HepG2 (cell line): Measurements from ENCODE around the gene CARMIL1. TPM values are rescaled to one million over a fixed set of nuclear protein-coding genes. Genes with fewer than 3 reads are reported as not detected.

Experiments
- AGO2 ChIP-seq: fragments of 200-400 bp; formaldehyde crosslinking; optimal IDR thresholded peaks from 2 replicates; pipeline ENCODE3; 2017; ENCODE audit warnings: mild to moderate bottlenecking, low read depth, low read length, moderate library complexity
- ARID4A ChIP-seq: sonication (generic); formaldehyde crosslinking; IDR thresholded peaks from 2 replicates; pipeline ENCODE4 v1.5.0; 2020; ENCODE audit warnings: mild to moderate bottlenecking, missing genetic modification reagents, borderline replicate concordance
- CBX1 ChIP-seq: IDR thresholded peaks from one replicate; pipeline ENCODE4 v1.6.1; 2016; ENCODE audit warnings: antibody characterized with exemption, low read depth
- CENPBD1 ChIP-seq: sonication (generic); formaldehyde crosslinking; IDR thresholded peaks from 2 replicates; pipeline ENCODE4 v1.8.0; 2022; ENCODE audit warnings: missing genetic modification reagents, low read depth, mild to moderate bottlenecking, borderline replicate concordance
- ETV5 ChIP-seq: IDR thresholded peaks from 2 replicates; pipeline ENCODE4 v1.6.1; 2018; ENCODE audit warnings: missing biosample characterization, missing genetic modification reagents, inconsistent platforms, borderline replicate concordance
- FOXC1 ChIP-seq: sonication (generic); formaldehyde crosslinking; IDR thresholded peaks from 2 replicates; pipeline ENCODE4 v1.8.0; 2022; ENCODE audit warnings: mild to moderate bottlenecking, missing genetic modification reagents, borderline replicate concordance
- GLI4 ChIP-seq: sonication (generic); formaldehyde crosslinking; IDR thresholded peaks from 2 replicates; pipeline ENCODE4 v1.5.1; 2020; ENCODE audit warnings: missing genetic modification reagents, mild to moderate bottlenecking, moderate library complexity, borderline replicate concordance
- HMG20B ChIP-seq: conservative IDR thresholded peaks from 2 replicates; pipeline ENCODE4 v1.6.1; 2016; ENCODE audit warnings: missing genetic modification reagents, missing compliant biosample characterization
- KLF12 ChIP-seq: sonication (generic); formaldehyde crosslinking; IDR thresholded peaks from 2 replicates; pipeline ENCODE4 v1.4.0; 2020; ENCODE audit warnings: missing genetic modification reagents, borderline replicate concordance
- MED13 ChIP-seq: sonication (generic); formaldehyde crosslinking; IDR thresholded peaks from 2 replicates; pipeline ENCODE4 v1.5.0; 2020; ENCODE audit warnings: missing genetic modification reagents
- NKX3-1 ChIP-seq: sonication (generic); formaldehyde crosslinking; IDR thresholded peaks from 2 replicates; pipeline ENCODE4 v1.5.0; 2020; ENCODE audit warnings: missing genetic modification reagents
- RFX1 ChIP-seq: fragments of 450-650 bp; IDR thresholded peaks from 2 replicates; pipeline ENCODE4 v1.6.1; 2017
- SMAD9 ChIP-seq: sonication (generic); formaldehyde crosslinking; IDR thresholded peaks from 2 replicates; pipeline ENCODE4 v1.5.1; 2020; ENCODE audit warnings: mild to moderate bottlenecking, missing genetic modification reagents
- TMF1 ChIP-seq: sonication (generic); formaldehyde crosslinking; IDR thresholded peaks from 2 replicates; pipeline ENCODE4 v1.8.1; 2022; ENCODE audit warnings: low read depth, missing genetic modification reagents
- YEATS2 ChIP-seq: sonication (generic); formaldehyde crosslinking; IDR thresholded peaks from 2 replicates; pipeline ENCODE4 v1.4.0; 2020; ENCODE audit warnings: missing genetic modification reagents, borderline replicate concordance
- ZBTB7A ChIP-seq: sonication (generic); formaldehyde crosslinking; IDR thresholded peaks from 2 replicates; pipeline ENCODE4 v1.8.0; 2022; ENCODE audit warnings: mild to moderate bottlenecking, missing genetic modification reagents
- ZMAT5 ChIP-seq: sonication (generic); formaldehyde crosslinking; IDR thresholded peaks from 2 replicates; pipeline ENCODE4 v1.5.0; 2020; ENCODE audit warnings: mild to moderate bottlenecking, low read depth, missing genetic modification reagents, borderline replicate concordance
- ZNF33A ChIP-seq: sonication (generic); formaldehyde crosslinking; IDR thresholded peaks from 2 replicates; pipeline ENCODE4 v1.5.1; 2020; ENCODE audit warnings: missing genetic modification reagents, mild to moderate bottlenecking, moderate library complexity, borderline replicate concordance
- ZNF431 ChIP-seq: sonication (generic); formaldehyde crosslinking; IDR thresholded peaks from 2 replicates; pipeline ENCODE4 v1.9.0; 2022; ENCODE audit warnings: missing genetic modification reagents, low read depth, mild to moderate bottlenecking, borderline replicate concordance
- ZNF530 ChIP-seq: sonication (generic); formaldehyde crosslinking; IDR thresholded peaks from 2 replicates; pipeline ENCODE4 v1.5.0; 2020; ENCODE audit warnings: low read depth, mild to moderate bottlenecking, missing genetic modification reagents
- ZNF576 ChIP-seq: sonication (generic); formaldehyde crosslinking; IDR thresholded peaks from 2 replicates; pipeline ENCODE4 v1.4.0; 2020; ENCODE audit warnings: mild to moderate bottlenecking, missing genetic modification reagents
- ZNF577 ChIP-seq: sonication (generic); formaldehyde crosslinking; IDR thresholded peaks from 2 replicates; pipeline ENCODE4 v1.4.0; 2020; ENCODE audit warnings: mild to moderate bottlenecking, low read depth, missing genetic modification reagents, borderline replicate concordance
- ZNF784 ChIP-seq: sonication (generic); formaldehyde crosslinking; IDR thresholded peaks from 2 replicates; pipeline ENCODE4 v1.5.1; 2020; ENCODE audit warnings: missing genetic modification reagents, mild to moderate bottlenecking, borderline replicate concordance
- polyA plus RNA-seq, 8 experiments: library from polyadenylated mRNA; depleted of rRNA in 3 of 8; stranded (reverse) in 7 of 8; unstranded in 1 of 8; fragments of >200 nt; fragmentation: Illumina TruSeq in 4 of 8; extraction: Trizol in 4 of 8; gene quantifications; 2 replicates each; pipeline versions ENCODE4 v1.2.1 to v1.2.3, GENCODE V29; 2011 to 2016; ENCODE audit warnings: low read depth in 4 of 8, missing spikeins in 1 of 8, mixed read lengths in 1 of 8; ENCODE audit not compliant: insufficient read depth in 1 of 8
- total RNA-seq, 5 experiments: library from RNA; depleted of rRNA; stranded (reverse); fragments of >200 nt; fragmentation: Illumina TruSeq; extraction: Trizol; gene quantifications; 2 replicates each; pipeline ENCODE4 v1.2.3, GENCODE V29; 2016; ENCODE audit warnings: low read depth in 1 of 5

The CARMIL1 gene
- total and polyA plus RNA-seq, 2 of the 13 experiments (the other 11 are each of a cell fraction or from before 2014, with no cell fraction given): 1.8 to 2.6 TPM

GRCh38 chr6:25278914-25279747 lies at the start of gene CARMIL1 (continued):
- TF ChIP-seq ETV5 (CRISPR knock-in tag) (no peak), MED13 (CRISPR knock-in tag) (peak; percentile 83; the same call in 1 of the 2 replicates), RFX1 (no peak), FOXC1 (CRISPR knock-in tag) (0 out of 2 replicates have a peak, but pooled peaks have one; percentile 30), ZNF530 (no peak), CBX1 (no peak), ZNF33A (CRISPR knock-in tag) (no peak), NKX3-1 (CRISPR knock-in tag) (no peak; the same call in 1 of the 2 replicates), YEATS2 (CRISPR knock-in tag) (peak; percentile 65; the same call in 1 of the 2 replicates), AGO2 (no peak), HMG20B (CRISPR knock-in tag) (no peak), ZNF576 (no peak), ZBTB7A (CRISPR knock-in tag) (0 out of 2 replicates have a peak, but pooled peaks have one; percentile 33), SMAD9 (no peak), ZNF577 (no peak), TMF1 (CRISPR knock-in tag) (no peak; the same call in 1 of the 2 replicates), KLF12 (0 out of 2 replicates have a peak, but pooled peaks have one; percentile 77), GLI4 (CRISPR knock-in tag) (no peak), ZNF784 (no peak), ZNF431 (CRISPR knock-in tag) (no peak), CENPBD1 (0 out of 2 replicates have a peak, but pooled peaks have one; percentile 8), ZMAT5 (CRISPR knock-in tag) (no peak), ARID4A (CRISPR knock-in tag) (peak; percentile 11; the same call in 1 of the 2 replicates)
